Renal pelvis (tissue), 4 donors: ENCODE data around the gene GPD2. TPM values are rescaled to one million over a fixed set of nuclear protein-coding genes. Genes with fewer than 3 reads are reported as not detected.
"Not testable (repeated sequence)": the region's sequence is repeated elsewhere in the genome, so short reads cannot be mapped to it uniquely, and the experiment has no call there.

ENCODE experiments used
- DNase-seq: peaks from one replicate; pipeline ENCODE4 v3.0.0-alpha.2; 2013
- polyA plus RNA-seq, 3 donors: library from polyadenylated mRNA; unstranded; fragments of 120-200 nt; gene quantifications; one replicate each; pipeline ENCODE4 v1.2.1, GENCODE V29; 2013; ENCODE audit not compliant: insufficient read length in 3 of 3

The GPD2 gene
- polyA plus RNA-seq, 3 donors, result 17.7 to 23.7 (median 20.5) TPM

GRCh38 chr2:156471762-156472161 is 35.6 kb downstream of the GPD2 start:
- no peak for DNase-seq

- DNase-seq, result no peak
Measured at GRCh38 chr2:156472686-156473085, 36.5 kb downstream of the GPD2 start.

GRCh38 chr2:156473445-156473844 is 37.3 kb downstream of the GPD2 start:
- DNase-seq, result no peak

- no peak for DNase-seq
Measured at GRCh38 chr2:156474401-156474800, 38.2 kb downstream of the GPD2 start.

- no peak for DNase-seq
Measured at GRCh38 chr2:156476021-156476849, 40.1 kb downstream of the GPD2 start.

GRCh38 chr2:156476850-156477206 is 40.6 kb downstream of the GPD2 start:
- DNase-seq, result no peak

GRCh38 chr2:156480376-156480775 is 44.2 kb downstream of the GPD2 start:
- no peak for DNase-seq

GRCh38 chr2:156481312-156481711 is 45.1 kb downstream of the GPD2 start:
- DNase-seq, result no peak

- no peak for DNase-seq
Measured at GRCh38 chr2:156483741-156484173, 47.6 kb downstream of the GPD2 start.

GRCh38 chr2:156486147-156486546 is 50.0 kb downstream of the GPD2 start:
- DNase-seq, result no peak

- no peak for DNase-seq
Measured at GRCh38 chr2:156486614-156487013, 50.4 kb downstream of the GPD2 start.

- no peak for DNase-seq
Measured at GRCh38 chr2:156489195-156489594, 53.0 kb downstream of the GPD2 start.

- DNase-seq, result no peak
Measured at GRCh38 chr2:156489750-156490465, 53.7 kb downstream of the GPD2 start.

GRCh38 chr2:156490466-156490840 is 54.3 kb downstream of the GPD2 start:
- DNase-seq, result no peak

GRCh38 chr2:156491176-156491575 is 55.0 kb downstream of the GPD2 start:
- DNase-seq, result no peak

GRCh38 chr2:156492979-156493378 is 56.8 kb downstream of the GPD2 start:
- DNase-seq, result no peak

- not testable (repeated sequence) for DNase-seq
Measured at GRCh38 chr2:156495998-156496397, 59.8 kb downstream of the GPD2 start.

- no peak for DNase-seq
Measured at GRCh38 chr2:156505696-156506095, 69.5 kb downstream of the GPD2 start.

- no peak for DNase-seq
Measured at GRCh38 chr2:156511122-156511521, 74.9 kb downstream of the GPD2 start.

GRCh38 chr2:156511803-156512202 is 75.6 kb downstream of the GPD2 start:
- no peak for DNase-seq

- no peak for DNase-seq
Measured at GRCh38 chr2:156512451-156512850, 76.3 kb downstream of the GPD2 start.

- DNase-seq, result no peak
Measured at GRCh38 chr2:156513219-156513618, 77.0 kb downstream of the GPD2 start.

GRCh38 chr2:156517419-156517818 is 81.2 kb downstream of the GPD2 start:
- no peak for DNase-seq
